Endodermal cell (in vitro differentiated cells): ENCODE measurements around the gene CBX6. TPM values are rescaled to one million over a fixed set of nuclear protein-coding genes. Genes with fewer than 3 reads are reported as not detected.

ENCODE experiments used
- DNase-seq: peaks from one replicate; pipeline ENCODE4 v3.0.0-alpha.2; 2017
- H3K27ac ChIP-seq: 2 replicates; pipeline ENCODE4 v1.5.1; 2013; ENCODE audit warnings: mild to moderate bottlenecking, low read depth, low read length, moderate library complexity
- H3K27me3 ChIP-seq: 2 replicates; pipeline ENCODE4 v1.6.1; 2013; ENCODE audit warnings: mild to moderate bottlenecking, low read length, moderate library complexity; ENCODE audit not compliant: insufficient read depth, control insufficient read depth, poor library complexity, severe bottlenecking
- H3K36me3 ChIP-seq: 2 replicates; pipeline ENCODE4 v1.7.0; 2013; ENCODE audit warnings: mild to moderate bottlenecking, low read length, moderate library complexity; ENCODE audit not compliant: control insufficient read depth, insufficient read depth
- H3K4me1 ChIP-seq: one replicate; pipeline ENCODE4 v1.7.0; 2013; ENCODE audit warnings: low read length; ENCODE audit not compliant: control insufficient read depth, insufficient read depth
- H3K4me3 ChIP-seq: 2 replicates; pipeline ENCODE4 v1.5.1; 2013; ENCODE audit warnings: mild to moderate bottlenecking, low read length, moderate library complexity
- H3K9ac ChIP-seq: 2 replicates; pipeline ENCODE4 v1.6.1; 2013; ENCODE audit warnings: mild to moderate bottlenecking, low read length, moderate library complexity; ENCODE audit not compliant: poor library complexity, severe bottlenecking; ENCODE audit errors: extremely low read depth
- H3K9me3 ChIP-seq: 2 replicates; pipeline ENCODE4 v1.6.1; 2013; ENCODE audit warnings: mild to moderate bottlenecking, low read length, moderate library complexity; ENCODE audit not compliant: control insufficient read depth
- H3K27ac Mint-ChIP-seq: 2 replicates; pipeline ENCODE4 v1.8.0; 2020; ENCODE audit warnings: mixed read lengths
- H3K27me3 Mint-ChIP-seq: 2 replicates; pipeline ENCODE4 v1.8.0; 2021; ENCODE audit warnings: mild to moderate bottlenecking, mixed read lengths; ENCODE audit not compliant: insufficient read depth
- H3K36me3 Mint-ChIP-seq: 2 replicates; pipeline ENCODE4 v1.8.0; 2020; ENCODE audit warnings: low read depth, mixed read lengths
- H3K4me1 Mint-ChIP-seq: 2 replicates; pipeline ENCODE4 v1.8.0; 2020; ENCODE audit warnings: mixed read lengths
- H3K4me3 Mint-ChIP-seq: 2 replicates; pipeline ENCODE4 v1.8.0; 2020; ENCODE audit warnings: mild to moderate bottlenecking, moderate library complexity, mixed read lengths
- H3K9me3 Mint-ChIP-seq: 2 replicates; pipeline ENCODE4 v1.8.0; 2020; ENCODE audit warnings: mild to moderate bottlenecking, mixed read lengths
- WGBS, 2 experiments: methylation state at CpG; one replicate each; pipeline versions ENCODE4 v1.1.5 to v1.1.7; 2013; ENCODE audit warnings: missing lambda C conversion rate in 2 of 2, mixed read lengths in 1 of 2; ENCODE audit not compliant: insufficient coverage in 1 of 2, insufficient read length in 1 of 2; 5-methylcytosine and 5-hydroxymethylcytosine counted together
- total RNA-seq, 2 donors: library from RNA; stranded (reverse); fragmentation: NEBNext Ultra II Directional in 1 of 2; extraction: Animal tissue kit (Norgen Biotek cat#: 25700) in 1 of 2; gene quantifications; 2 replicates in 1 of 2; 3 replicates in 1 of 2; pipeline ENCODE4 v1.2.1, GENCODE V29; 2021
- TF ChIP-seq, protein P1 (sequence below): fragments of 200-600 bp; sonication (generic); conservative IDR thresholded peaks from 2 replicates; pipeline ENCODE4 v1.5.0; 2021; ENCODE audit warnings: antibody characterized with exemption, mild to moderate bottlenecking

Gene CBX6
- total RNA-seq, 2 donors from 2014 or later = 12.8 to 28.2 TPM

GRCh38 chr22:38891256-38891655 lies 19.2 kb upstream of the CBX6 start:
- H3K36me3 ChIP-seq = no peaks in the 10 kb centered on the region
- DNase-seq = no peak
- Mint-ChIP-seq H3K27me3 (peaks cover 4% of the 10 kb centered on the region), H3K27ac (no peak overlapping the region), H3K4me1 (no peaks in the 10 kb centered on the region), H3K4me3 (no peak overlapping the region), H3K36me3 (no peaks in the 10 kb centered on the region), H3K9me3 (no peaks in the 10 kb centered on the region)
- H3K27me3 ChIP-seq = no peaks in the 10 kb centered on the region
- H3K4me3 ChIP-seq = no peak overlapping the region
- no peaks in the 10 kb centered on the region for H3K9me3 ChIP-seq
- TF ChIP-seq, protein P1, sequence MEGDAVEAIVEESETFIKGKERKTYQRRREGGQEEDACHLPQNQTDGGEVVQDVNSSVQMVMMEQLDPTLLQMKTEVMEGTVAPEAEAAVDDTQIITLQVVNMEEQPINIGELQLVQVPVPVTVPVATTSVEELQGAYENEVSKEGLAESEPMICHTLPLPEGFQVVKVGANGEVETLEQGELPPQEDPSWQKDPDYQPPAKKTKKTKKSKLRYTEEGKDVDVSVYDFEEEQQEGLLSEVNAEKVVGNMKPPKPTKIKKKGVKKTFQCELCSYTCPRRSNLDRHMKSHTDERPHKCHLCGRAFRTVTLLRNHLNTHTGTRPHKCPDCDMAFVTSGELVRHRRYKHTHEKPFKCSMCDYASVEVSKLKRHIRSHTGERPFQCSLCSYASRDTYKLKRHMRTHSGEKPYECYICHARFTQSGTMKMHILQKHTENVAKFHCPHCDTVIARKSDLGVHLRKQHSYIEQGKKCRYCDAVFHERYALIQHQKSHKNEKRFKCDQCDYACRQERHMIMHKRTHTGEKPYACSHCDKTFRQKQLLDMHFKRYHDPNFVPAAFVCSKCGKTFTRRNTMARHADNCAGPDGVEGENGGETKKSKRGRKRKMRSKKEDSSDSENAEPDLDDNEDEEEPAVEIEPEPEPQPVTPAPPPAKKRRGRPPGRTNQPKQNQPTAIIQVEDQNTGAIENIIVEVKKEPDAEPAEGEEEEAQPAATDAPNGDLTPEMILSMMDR = no peak
- H3K4me1 ChIP-seq = no peaks in the 10 kb centered on the region
- no peak overlapping the region for H3K9ac ChIP-seq
- H3K27ac ChIP-seq = no peak overlapping the region
- WGBS, 2 experiments = 79 to 85% methylated on average over 4 to 9 of the region's 9 CpGs

GRCh38 chr22:38890377-38890776 lies 18.4 kb upstream of the CBX6 start:
- Mint-ChIP-seq H3K9me3 (no peaks in the 10 kb centered on the region), H3K4me3 (no peak overlapping the region), H3K4me1 (no peaks in the 10 kb centered on the region), H3K27ac (no peak overlapping the region), H3K36me3 (no peaks in the 10 kb centered on the region), H3K27me3 (peaks cover 4% of the 10 kb centered on the region)
- DNase-seq = no peak
- 78 to 100% methylated on average over 1 to 4 of the region's 5 CpGs for WGBS, 2 experiments
- H3K4me1 ChIP-seq = no peaks in the 10 kb centered on the region
- TF ChIP-seq, protein P1 = no peak
- no peaks in the 10 kb centered on the region for H3K27me3 ChIP-seq
- H3K27ac ChIP-seq = no peak overlapping the region
- no peaks in the 10 kb centered on the region for H3K9me3 ChIP-seq
- no peak overlapping the region for H3K4me3 ChIP-seq
- H3K36me3 ChIP-seq = no peaks in the 10 kb centered on the region
- H3K9ac ChIP-seq = no peak overlapping the region

- Mint-ChIP-seq H3K4me3 (no peak overlapping the region), H3K27me3 (peaks cover 5% of the 10 kb centered on the region), H3K9me3 (no peaks in the 10 kb centered on the region), H3K27ac (no peak overlapping the region), H3K4me1 (no peaks in the 10 kb centered on the region), H3K36me3 (no peaks in the 10 kb centered on the region)
- TF ChIP-seq, protein P1 = no peak
- Histone ChIP-seq H3K27ac (no peak overlapping the region), H3K27me3 (no peaks in the 10 kb centered on the region), H3K9ac (no peak overlapping the region), H3K9me3 (no peaks in the 10 kb centered on the region), H3K36me3 (no peaks in the 10 kb centered on the region), H3K4me3 (no peak overlapping the region), H3K4me1 (no peaks in the 10 kb centered on the region)
- no peak for DNase-seq
- WGBS, 2 experiments = 86 to 94% methylated on average over 4 to 5 of the region's 5 CpGs
Observed at GRCh38 chr22:38886333-38886732, 14.3 kb upstream of the CBX6 start.
